ENCODE data around the gene ASCL2. TPM values are rescaled to one million over a fixed set of nuclear protein-coding genes. Genes with fewer than 3 reads are reported as not detected.
"Not testable (repeated sequence)": the region's sequence is repeated elsewhere in the genome, so short reads cannot be mapped to it uniquely, and the experiment has no call there.

ASCL2 gene
- total RNA-seq, 1 donor from 2014 or later: under 0.01 TPM

GRCh38 chr11:2261436-2262230, 8.8 kb downstream of the ASCL2 start:
- no peak for DNase-seq (ENCODE audit: low read depth in 2 of 2)

GRCh38 chr11:2260491-2261364, 9.7 kb downstream of the ASCL2 start:
- DNase-seq (ENCODE audit: low read depth in 2 of 2): no peak

GRCh38 chr11:2259897-2260451, 10.4 kb downstream of the ASCL2 start:
- no peak for DNase-seq (ENCODE audit: low read depth in 2 of 2)

DNA sequence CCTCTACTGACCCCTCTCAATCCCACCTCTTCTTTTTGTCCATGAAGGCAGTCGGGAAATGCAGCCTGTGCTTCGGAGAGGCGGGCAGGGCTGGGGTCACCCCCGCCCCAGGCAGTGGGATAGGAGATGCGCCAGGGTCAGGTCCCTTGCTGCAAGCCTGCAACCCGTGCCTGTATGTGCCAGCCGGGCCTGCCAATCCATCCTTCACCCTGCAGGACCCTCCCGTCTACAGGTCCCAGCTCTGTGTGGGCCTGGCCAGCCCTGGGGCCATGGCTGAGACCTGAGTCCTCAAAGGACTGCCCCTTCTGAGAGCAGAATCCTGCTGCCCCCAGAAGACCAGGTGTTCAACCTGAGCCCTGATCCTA, 10.9 kb downstream of the ASCL2 start:
- no peak for DNase-seq (ENCODE audit: low read depth in 2 of 2)

- DNase-seq (ENCODE audit: low read depth in 2 of 2): no peak
Observed at GRCh38 chr11:2258501-2259465, 11.6 kb downstream of the ASCL2 start.

DNA sequence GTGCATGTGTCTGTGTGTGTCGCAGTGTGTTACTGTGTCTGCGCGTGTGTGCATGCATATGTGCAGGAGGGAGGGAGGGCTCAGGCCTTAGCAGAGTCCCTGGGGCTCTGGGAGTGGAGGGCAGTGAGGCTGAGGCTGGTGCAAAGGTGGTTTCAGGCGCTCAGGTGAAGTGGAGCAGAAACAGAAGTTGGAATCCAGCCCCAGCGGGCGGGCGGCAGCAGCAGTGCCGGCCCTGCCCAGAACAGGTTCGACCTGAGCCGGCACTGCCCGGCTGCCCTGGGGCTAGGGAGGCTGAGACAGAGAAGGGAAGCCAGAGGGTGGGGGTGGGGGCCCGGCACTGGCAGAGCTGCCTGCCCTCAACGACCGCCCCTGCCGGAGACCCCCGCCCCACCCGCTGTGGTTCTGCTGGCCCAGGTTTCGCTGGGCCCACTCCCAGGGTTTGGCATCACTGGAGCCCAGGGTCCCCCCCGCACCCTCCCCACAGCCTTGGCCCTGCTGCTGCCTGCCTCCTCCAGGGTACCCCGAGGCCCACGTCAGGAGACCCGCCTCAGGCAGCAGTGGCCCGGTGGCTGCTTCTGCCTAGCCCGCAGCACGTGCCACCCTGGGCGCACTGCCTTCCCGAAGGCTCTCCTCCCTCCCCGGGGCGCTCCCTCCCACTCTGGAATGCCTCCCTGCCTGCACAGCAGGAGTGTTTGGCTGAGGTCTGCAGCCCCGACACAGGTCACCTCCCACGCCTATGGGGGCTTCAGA, 13.3 kb downstream of the ASCL2 start:
- DNase-seq (ENCODE audit: low read depth in 2 of 2): no peak

DNA sequence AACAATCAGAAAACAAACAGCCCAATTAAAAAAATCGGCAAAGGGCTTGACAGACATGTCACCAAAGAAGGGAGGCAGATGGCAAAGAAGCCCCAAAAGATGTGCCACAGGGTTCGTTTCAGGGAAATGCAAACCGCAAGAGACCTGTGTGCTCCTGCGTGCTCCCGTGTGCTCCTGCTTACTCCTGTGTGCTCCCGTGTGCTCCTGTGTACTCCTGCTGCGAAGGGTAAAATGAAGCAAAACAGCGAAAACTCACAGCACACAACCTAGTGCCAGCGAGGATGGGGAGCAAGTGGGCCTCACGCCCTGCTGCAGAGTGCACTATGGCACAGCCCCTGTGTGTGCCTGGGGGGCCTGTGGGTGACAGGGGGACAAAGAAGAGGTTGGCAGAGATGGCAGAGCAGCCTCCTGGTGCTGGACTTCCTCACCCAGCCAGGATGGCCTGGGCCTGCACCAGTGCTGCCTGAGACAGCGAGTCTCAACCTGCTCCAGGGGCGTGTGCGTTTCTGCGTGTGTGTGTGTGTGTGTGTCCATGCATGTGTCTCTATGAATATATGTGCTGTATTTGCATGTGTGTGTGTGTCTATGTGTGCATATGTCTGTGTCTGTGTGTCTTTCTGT, 14.0 kb downstream of the ASCL2 start:
- no peak for DNase-seq (ENCODE audit: low read depth in 2 of 2)

- no peak for DNase-seq (ENCODE audit: low read depth in 2 of 2)
Observed at GRCh38 chr11:2252018-2252417, 18.4 kb downstream of the ASCL2 start.

DNA sequence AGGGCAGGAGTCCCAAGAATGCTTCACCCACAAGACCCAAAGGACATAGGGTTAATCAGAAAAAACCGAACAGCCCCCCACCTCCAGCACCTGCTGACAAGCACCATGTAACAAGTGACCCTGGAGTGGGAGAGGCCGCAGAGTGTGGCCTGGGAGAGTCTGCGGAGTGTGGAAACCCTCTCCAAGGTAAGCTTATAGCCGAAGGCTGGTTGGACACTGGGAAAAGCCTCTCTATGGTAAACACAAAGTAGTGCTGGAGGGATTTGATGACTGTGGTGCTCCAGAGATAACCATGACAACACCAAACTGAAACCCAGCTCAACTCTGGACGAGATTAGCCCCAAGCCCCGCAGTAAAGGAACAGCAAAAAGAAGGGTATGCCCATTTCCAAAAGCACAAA, 19.2 kb downstream of the ASCL2 start:
- no peak for DNase-seq (ENCODE audit: low read depth in 2 of 2)

GRCh38 chr11:2250485-2250884, 19.9 kb downstream of the ASCL2 start:
- DNase-seq (ENCODE audit: low read depth in 2 of 2): no peak

DNA sequence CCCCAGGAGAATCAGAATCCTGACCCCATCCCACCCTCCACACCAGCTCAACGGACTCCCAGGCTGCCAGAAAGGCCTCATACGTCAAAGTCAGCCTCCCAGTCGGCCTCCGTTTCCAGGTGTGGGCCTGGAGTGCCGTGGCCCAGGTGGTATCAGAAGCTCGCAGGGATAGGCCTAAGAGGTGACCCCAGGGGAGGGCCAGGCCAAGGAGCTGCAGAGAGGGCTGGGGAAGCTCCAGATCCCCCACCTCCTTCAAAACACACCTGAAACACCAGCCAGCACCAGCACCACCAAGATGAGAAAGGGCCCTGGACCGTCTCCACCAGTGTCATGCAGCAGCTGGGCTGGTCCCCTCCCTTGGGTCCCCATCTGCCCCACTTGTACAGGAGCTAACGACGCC, 20.3 kb downstream of the ASCL2 start:
- no peak for DNase-seq (ENCODE audit: low read depth in 2 of 2)

GRCh38 chr11:2249189-2249916, 21.0 kb downstream of the ASCL2 start:
- no peak for DNase-seq (ENCODE audit: low read depth in 2 of 2)

- no peak for DNase-seq (ENCODE audit: low read depth in 2 of 2)
Observed at GRCh38 chr11:2248762-2249161, 21.6 kb downstream of the ASCL2 start.

GRCh38 chr11:2248242-2248641, 22.1 kb downstream of the ASCL2 start:
- DNase-seq (ENCODE audit: low read depth in 2 of 2): no peak

GRCh38 chr11:2247496-2247895, 22.9 kb downstream of the ASCL2 start:
- no peak for DNase-seq (ENCODE audit: low read depth in 2 of 2)

- DNase-seq (ENCODE audit: low read depth in 2 of 2): no peak
Observed at GRCh38 chr11:2240834-2241233, 29.6 kb downstream of the ASCL2 start.

DNA sequence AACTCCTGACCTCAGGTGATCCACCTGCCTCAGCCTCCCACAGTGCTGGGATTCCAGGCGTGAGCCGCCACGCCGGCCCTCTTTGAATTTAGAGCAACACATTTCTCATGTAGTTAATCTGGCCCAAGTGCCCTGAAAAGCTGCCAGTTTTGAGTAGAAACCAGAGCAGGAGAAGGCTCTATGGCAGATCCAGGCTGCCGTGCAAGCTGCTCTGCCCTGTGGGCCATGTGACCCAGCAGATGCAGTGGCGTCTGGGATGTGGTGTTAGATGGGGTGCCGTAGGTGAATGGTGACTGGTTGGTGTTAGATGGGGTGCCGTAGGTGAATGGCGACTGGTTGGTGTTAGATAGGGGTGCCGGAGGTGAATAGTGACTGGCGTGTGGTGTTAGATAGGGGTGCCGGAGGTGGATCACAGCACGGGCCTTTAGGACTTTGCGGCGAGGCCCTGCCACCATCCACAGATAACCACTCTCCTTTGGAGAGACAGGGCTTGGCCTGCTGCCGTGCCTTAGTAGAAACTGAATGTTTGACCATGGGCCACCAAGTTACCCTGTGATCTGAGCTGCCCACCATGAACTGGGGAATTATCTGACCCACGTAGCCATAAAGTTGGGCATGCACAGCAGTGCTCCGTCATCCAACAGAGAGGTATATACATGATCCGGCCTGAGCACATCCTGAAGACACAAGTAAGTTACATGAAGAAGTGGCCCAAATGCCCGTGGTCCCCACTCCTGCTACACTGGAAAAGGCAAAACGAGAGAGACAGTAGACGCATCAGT, 32.7 kb downstream of the ASCL2 start:
- DNase-seq (ENCODE audit: low read depth in 2 of 2): no peak

DNA sequence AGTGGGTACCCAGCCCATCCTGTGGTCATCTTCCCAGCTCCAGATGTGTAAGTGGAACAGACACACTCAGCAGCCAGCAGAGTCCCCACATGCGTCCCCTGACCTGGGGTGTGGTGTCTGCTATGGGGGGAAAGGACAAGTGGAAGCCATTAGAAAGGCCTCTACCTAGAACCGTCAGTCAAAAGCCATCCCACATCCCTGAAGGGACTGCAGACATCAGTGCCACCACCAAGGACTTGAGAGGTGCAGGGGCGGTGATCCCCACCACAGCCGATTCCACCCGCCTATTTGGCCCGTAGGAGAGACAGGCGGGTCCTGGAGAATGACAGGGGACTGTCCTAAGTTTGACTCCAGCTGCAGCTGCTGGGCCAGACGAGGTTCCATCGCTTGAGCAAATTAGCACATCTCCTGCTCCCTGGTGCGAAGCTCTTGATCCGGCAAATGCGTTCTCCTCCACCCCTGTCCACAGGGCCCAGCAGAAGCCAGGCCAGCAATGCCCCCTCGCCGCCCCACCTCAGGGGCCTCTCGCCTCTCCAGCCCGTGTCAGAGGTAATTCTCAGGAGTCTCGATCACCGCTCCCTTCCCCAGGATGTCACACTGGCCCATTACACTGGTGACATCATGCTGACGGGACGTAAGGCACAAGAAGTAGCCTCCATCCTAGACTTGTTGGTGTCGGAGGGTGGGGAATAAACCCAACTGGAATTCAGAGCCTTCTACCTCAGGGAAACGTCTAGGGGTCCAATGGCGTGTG, 33.8 kb downstream of the ASCL2 start:
- not testable (repeated sequence) for DNase-seq (ENCODE audit: low read depth in 2 of 2)
